HepG2 (cell line): Measurements from ENCODE around the gene TELO2. TPM values are rescaled to one million over a fixed set of nuclear protein-coding genes. Genes with fewer than 3 reads are reported as not detected.

Source experiments
- ATAC-seq: fragments of 200-7000 bp; cut with Tn5 transposase; 3 replicates; pipeline ENCODE4 v1.9.1; 2020; ENCODE audit warnings: mild to moderate bottlenecking, moderate library complexity
- BruUV-seq: library from RNA; stranded (reverse); fragments of 400-500 nt; replicated peaks from 2 replicates; lab custom pipeline; 2021; lab: Mats Ljungman, UMichigan
- CTCF ChIA-PET: fragments of 300-600 bp; formaldehyde crosslinking; extraction: SDS; loops from one replicate; lab custom pipeline; 2021; ENCODE audit warnings: low total read pairs, inconsistent platforms, low intra/inter-chr PET ratio; lab: Yijun Ruan, JAX
- POLR2A ChIA-PET: fragments of 350-600 bp; sonication (Branson Sonifier 250); formaldehyde crosslinking; loops from one replicate; lab custom pipeline; 2020; ENCODE audit warnings: antibody characterized with exemption, inconsistent platforms; lab: Yijun Ruan, JAX
- DNase-seq: peaks from one replicate; pipeline ENCODE4 v3.0.0-alpha.2; 2015; ENCODE audit warnings: low spot score
- FAIRE-seq: peaks from 3 replicates; lab custom pipeline; 2011; peaks lifted over from hg19 to GRCh38; lab: Jason Lieb, UNC
- H2AFZ ChIP-seq: one replicate; pipeline ENCODE4 v1.6.1; 2011; ENCODE audit warnings: low read length, inconsistent platforms
- H3K27ac ChIP-seq: fragments of 300-600 bp; 3 replicates; pipeline ENCODE4 v1.8.0; 2011; ENCODE audit warnings: mixed run types, mild to moderate bottlenecking, mixed read lengths, low read length, inconsistent platforms; ENCODE audit not compliant: insufficient read depth; ENCODE audit errors: extremely low read length
- H3K27me3 ChIP-seq, 2 experiments: fragments of 200-600 bp in 1 of 2; 2 replicates in 1 of 2; 3 replicates in 1 of 2; pipeline versions ENCODE4 v1.6.0 to v1.8.0; 2011; ENCODE audit warnings: low read length in 2 of 2, mild to moderate bottlenecking in 2 of 2, moderate library complexity in 2 of 2, inconsistent platforms in 1 of 2; ENCODE audit not compliant: insufficient read depth in 2 of 2, control insufficient read depth in 1 of 2
- H3K36me3 ChIP-seq, 2 experiments: fragments of 200-600 bp in 1 of 2; replicated peaks in 1 of 2; 2 replicates in 1 of 2; 3 replicates in 1 of 2; pipeline versions ENCODE4 v1.5.1 to v1.8.0; 2011; ENCODE audit warnings: low read length in 2 of 2, inconsistent platforms in 1 of 2; ENCODE audit not compliant: insufficient read depth in 2 of 2, control insufficient read depth in 1 of 2
- H3K4me1 ChIP-seq: 2 replicates; pipeline ENCODE4 v1.5.1; 2012; ENCODE audit warnings: low read length, inconsistent platforms; ENCODE audit not compliant: insufficient read depth
- H3K4me2 ChIP-seq: 2 replicates; pipeline ENCODE4 v1.6.0; 2011; ENCODE audit warnings: low read depth, low read length, inconsistent platforms
- H3K4me3 ChIP-seq, 3 experiments: fragments of 200-600 bp in 1 of 3; sonication (generic), shearing (Covaris generic) in 1 of 3; replicated peaks in 1 of 3; 2 replicates each; pipeline ENCODE4 v1.5.1; 2011 to 2016; ENCODE audit warnings: low read length in 3 of 3, inconsistent platforms in 2 of 3, low read depth in 2 of 3, mild to moderate bottlenecking in 2 of 3, control low read depth in 1 of 3, mixed read lengths in 1 of 3; ENCODE audit not compliant: insufficient read depth in 1 of 3
- H3K79me2 ChIP-seq: one replicate; pipeline ENCODE4 v1.6.1; 2011; ENCODE audit warnings: low read length, inconsistent platforms; ENCODE audit not compliant: insufficient read depth
- H3K9ac ChIP-seq: 2 replicates; pipeline ENCODE4 v1.6.0; 2011; ENCODE audit warnings: mild to moderate bottlenecking, low read depth, low read length, inconsistent platforms; ENCODE audit not compliant: insufficient read depth
- H3K9me3 ChIP-seq: 2 replicates; pipeline ENCODE4 v1.5.1; 2012; ENCODE audit warnings: mild to moderate bottlenecking, low read length
- H4K20me1 ChIP-seq: 2 replicates; pipeline ENCODE4 v1.6.0; 2011; ENCODE audit warnings: inconsistent platforms, mild to moderate bottlenecking, low read length, moderate library complexity; ENCODE audit not compliant: insufficient read depth
- AGO1 ChIP-seq: fragments of 200-400 bp; formaldehyde crosslinking; IDR thresholded peaks from 2 replicates; pipeline ENCODE4 v1.6.1; 2017; ENCODE audit warnings: mild to moderate bottlenecking, low read depth, low read length, moderate library complexity; ENCODE audit not compliant: poor library complexity, severe bottlenecking
- AGO2 ChIP-seq: fragments of 200-400 bp; formaldehyde crosslinking; optimal IDR thresholded peaks from 2 replicates; pipeline ENCODE3; 2017; ENCODE audit warnings: mild to moderate bottlenecking, low read depth, low read length, moderate library complexity
- FOXA1 ChIP-seq, 2 experiments: fragments of 450-650 bp in 1 of 2; sonication (generic) in 1 of 2; formaldehyde crosslinking in 1 of 2; IDR thresholded peaks; 2 replicates each; pipeline versions ENCODE4 v1.4.0 to v1.6.1; 2016 to 2020; ENCODE audit warnings: missing genetic modification reagents in 1 of 2
- HES4 ChIP-seq: sonication (generic); formaldehyde crosslinking; IDR thresholded peaks from 2 replicates; pipeline ENCODE4 v1.9.0; 2021; ENCODE audit warnings: mild to moderate bottlenecking, missing genetic modification reagents, borderline replicate concordance
- KDM2A ChIP-seq: sonication (generic); formaldehyde crosslinking; IDR thresholded peaks from 2 replicates; pipeline ENCODE4 v1.4.0; 2020; ENCODE audit warnings: low read depth, missing genetic modification reagents, borderline replicate concordance
- POLR2G ChIP-seq: fragments of 200-400 bp; formaldehyde crosslinking; IDR thresholded peaks from 2 replicates; pipeline ENCODE4 v1.6.1; 2018; ENCODE audit warnings: mild to moderate bottlenecking, low read depth, low read length, moderate library complexity
- ZNF546 ChIP-seq: sonication (generic); formaldehyde crosslinking; conservative IDR thresholded peaks from 2 replicates; pipeline ENCODE4 v1.8.1; 2023; ENCODE audit warnings: mild to moderate bottlenecking, missing genetic modification reagents
- ZNF674 ChIP-seq: sonication (generic); formaldehyde crosslinking; IDR thresholded peaks from 2 replicates; pipeline ENCODE4 v1.5.0; 2020; ENCODE audit warnings: low read depth, mild to moderate bottlenecking, missing genetic modification reagents
- ZNF768 ChIP-seq: sonication (generic); formaldehyde crosslinking; IDR thresholded peaks from 2 replicates; pipeline ENCODE4 v1.4.0; 2020; ENCODE audit warnings: missing genetic modification reagents
- WGBS: methylation state at CpG from one replicate; pipeline ENCODE4 v1.1.6; 2017; ENCODE audit warnings: low lambda C conversion rate; 5-methylcytosine and 5-hydroxymethylcytosine counted together
- in situ Hi-C: cut with HindIII; loops from 2 replicates; pipeline ENCODE4 v1.10.0; 2017; ENCODE audit warnings: low pct_unique_long_range_greater_than_20kb; ENCODE audit not compliant: extremely low pct_ligation_motif_present
- intact Hi-C: fragments of 100-400 bp; cut with micrococcal nuclease; formaldehyde crosslinking; loops from one replicate; pipeline ENCODE4 v1.10.0; 2022; ENCODE audit not compliant: unreplicated experiment
- polyA plus RNA-seq, 8 experiments: library from polyadenylated mRNA; depleted of rRNA in 3 of 8; stranded (reverse) in 7 of 8; unstranded in 1 of 8; fragments of >200 nt; fragmentation: Illumina TruSeq in 4 of 8; extraction: Trizol in 4 of 8; gene quantifications; 2 replicates each; pipeline versions ENCODE4 v1.2.1 to v1.2.3, GENCODE V29; 2011 to 2016; ENCODE audit warnings: low read depth in 4 of 8, missing spikeins in 1 of 8, mixed read lengths in 1 of 8; ENCODE audit not compliant: insufficient read depth in 1 of 8
- total RNA-seq, 5 experiments: library from RNA; depleted of rRNA; stranded (reverse); fragments of >200 nt; fragmentation: Illumina TruSeq; extraction: Trizol; gene quantifications; 2 replicates each; pipeline ENCODE4 v1.2.3, GENCODE V29; 2016; ENCODE audit warnings: low read depth in 1 of 5
- TF ChIP-seq, protein P1 (sequence below): sonication (generic); formaldehyde crosslinking; conservative IDR thresholded peaks from 2 replicates; pipeline ENCODE4 v1.8.0; 2022; ENCODE audit warnings: mild to moderate bottlenecking, moderate library complexity, missing genetic modification reagents

Gene TELO2
- total and polyA plus RNA-seq, 2 of the 13 experiments (the other 11 are each of a cell fraction or from before 2014, with no cell fraction given): 10.1 to 17.9 TPM

DNA sequence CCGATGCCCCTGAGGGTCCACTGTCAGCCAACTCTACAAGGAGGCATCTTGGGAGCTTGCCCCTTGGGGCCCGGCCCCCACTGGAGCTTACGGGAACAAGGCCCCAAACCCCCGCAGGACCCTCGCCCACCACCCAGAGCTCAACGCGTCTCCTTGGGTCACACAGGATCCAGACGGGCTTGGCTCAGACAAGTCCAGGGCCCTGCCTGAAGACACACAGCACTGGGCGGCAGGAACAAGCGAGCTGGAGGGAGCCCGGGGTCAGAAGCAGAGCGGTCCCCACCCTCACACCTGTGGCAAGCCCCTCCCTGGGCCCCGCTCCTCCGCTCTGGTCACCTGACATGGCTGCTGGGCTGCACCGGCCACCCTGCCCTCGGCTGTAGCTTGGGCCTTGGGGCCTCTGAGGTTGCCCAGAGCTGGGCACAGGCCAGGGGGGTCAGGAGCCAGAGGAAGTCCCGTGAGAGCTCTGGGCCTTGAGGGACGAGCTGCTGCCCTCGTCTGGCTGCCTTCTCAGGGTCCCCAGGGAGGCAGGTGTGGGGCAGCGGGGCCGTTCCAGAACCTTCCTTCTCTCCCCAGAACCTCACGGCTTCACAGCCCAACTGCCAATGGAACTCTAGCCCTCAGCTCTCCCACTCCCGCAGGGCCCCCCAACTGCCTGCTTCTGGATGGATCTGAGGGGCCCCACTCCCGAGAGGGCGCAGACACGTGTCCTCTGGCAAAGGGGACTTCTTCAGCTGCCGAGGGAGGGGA, 49.0 kb upstream of the TELO2 start, which contains the start of gene CCDC154:
TSS of gene CCDC154 (minus strand) at position 577 of the 750 bp plus-strand sequence. CDS start at position 343, 234 bp downstream.
- in situ Hi-C loops: no loop called here
- POLR2A ChIA-PET: no interaction called here
- no peak for DNase-seq

DNA sequence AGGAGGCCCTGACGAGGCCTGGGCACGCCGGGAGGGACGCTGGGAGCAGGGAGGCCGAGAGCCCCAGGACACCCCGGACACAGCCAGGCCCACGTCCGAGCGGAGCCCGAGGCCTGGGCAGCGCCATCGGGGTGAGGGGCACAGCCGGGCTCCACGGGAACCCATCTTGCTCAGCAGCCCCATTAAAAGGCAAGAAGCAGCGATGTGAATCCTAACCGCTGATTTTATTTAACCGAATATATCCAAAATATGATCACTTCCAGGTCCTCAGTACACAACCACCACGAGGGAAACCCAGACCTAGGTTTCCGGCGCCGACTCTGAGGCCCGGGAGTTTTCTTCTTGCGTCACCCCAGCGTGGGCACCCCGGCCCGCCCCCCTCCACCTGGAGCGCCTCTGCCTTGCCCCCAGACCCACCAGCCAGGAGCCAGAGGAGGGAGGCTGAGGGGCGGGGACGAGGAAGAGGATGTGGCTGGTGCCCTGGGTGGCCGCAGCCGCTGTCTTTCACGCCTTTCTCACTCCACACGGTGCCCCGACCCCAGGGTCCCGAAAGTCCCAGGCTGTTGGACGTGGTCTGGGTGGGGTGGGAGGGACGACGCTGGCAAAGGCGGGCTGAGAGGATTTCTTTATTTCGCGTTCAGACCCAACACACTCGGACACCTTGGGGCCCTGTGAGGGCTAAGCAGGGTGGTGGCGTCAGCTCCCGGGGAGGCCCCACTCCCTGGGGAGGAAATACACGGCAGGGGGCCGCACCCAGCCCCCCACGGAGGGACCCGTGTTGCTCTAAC, 48.2 kb upstream of the TELO2 start:
- no peak overlapping the region for H2AFZ ChIP-seq
- in situ Hi-C loops: no loop called here
- no peaks in the 10 kb centered on the region; a peak in 1 of 5 replicates for H3K36me3 ChIP-seq
- ATAC-seq: no peak
- H3K4me2 ChIP-seq: no peak overlapping the region
- peaks cover 14% of the 10 kb centered on the region for H3K4me1 ChIP-seq
- no TSS peak for BruUV-seq
- ChIA-PET CTCF (no interaction called here), POLR2A (no interaction called here)
- H3K9ac ChIP-seq: no peak overlapping the region
- peaks cover 0 to 1% of the 10 kb centered on the region in 2 experiments; a peak in 3 of 5 replicates for H3K27me3 ChIP-seq
- H4K20me1 ChIP-seq: no peaks in the 10 kb centered on the region
- FAIRE-seq: no peak
- 0 out of 2 replicates have a peak, but pooled peaks have one; percentile 36 for TF ChIP-seq POLR2G
- TF ChIP-seq HES4 (CRISPR knock-in tag): no peak
- TF ChIP-seq, protein P1, sequence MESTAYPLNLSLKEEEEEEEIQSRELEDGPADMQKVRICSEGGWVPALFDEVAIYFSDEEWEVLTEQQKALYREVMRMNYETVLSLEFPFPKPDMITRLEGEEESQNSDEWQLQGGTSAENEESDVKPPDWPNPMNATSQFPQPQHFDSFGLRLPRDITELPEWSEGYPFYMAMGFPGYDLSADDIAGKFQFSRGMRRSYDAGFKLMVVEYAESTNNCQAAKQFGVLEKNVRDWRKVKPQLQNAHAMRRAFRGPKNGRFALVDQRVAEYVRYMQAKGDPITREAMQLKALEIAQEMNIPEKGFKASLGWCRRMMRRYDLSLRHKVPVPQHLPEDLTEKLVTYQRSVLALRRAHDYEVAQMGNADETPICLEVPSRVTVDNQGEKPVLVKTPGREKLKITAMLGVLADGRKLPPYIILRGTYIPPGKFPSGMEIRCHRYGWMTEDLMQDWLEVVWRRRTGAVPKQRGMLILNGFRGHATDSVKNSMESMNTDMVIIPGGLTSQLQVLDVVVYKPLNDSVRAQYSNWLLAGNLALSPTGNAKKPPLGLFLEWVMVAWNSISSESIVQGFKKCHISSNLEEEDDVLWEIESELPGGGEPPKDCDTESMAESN (CRISPR knock-in tag): no peak
- TF ChIP-seq FOXA1 (IDR thresholded peaks at IDR 0.05): no peak
- no peak for TF ChIP-seq FOXA1 (CRISPR knock-in tag; IDR thresholded peaks at IDR 0.05)
- no peak for TF ChIP-seq ZNF546 (CRISPR knock-in tag)
- H3K79me2 ChIP-seq: no peaks in the 10 kb centered on the region
- H3K27ac ChIP-seq: no peak overlapping the region
- intact Hi-C loops: no loop called here
- no peaks in the 10 kb centered on the region for H3K9me3 ChIP-seq
- no peak for DNase-seq
- 90% methylated on average over 42 of the region's 48 CpGs for WGBS
- H3K4me3 ChIP-seq: no peak overlapping the region

More for the DNA sequence above, 49.0 kb upstream of the TELO2 start, which contains the start of gene CCDC154:
- Histone ChIP-seq H3K4me3 (no peak within 1 kb of the TSS), H4K20me1 (no peaks in the 10 kb centered on the region), H2AFZ (no peak within 1 kb of the TSS), H3K79me2 (no peaks in the 10 kb centered on the region), H3K9ac (0 out of 2 replicates have a peak within 1 kb of the TSS, but pooled peaks have one; percentile 8), H3K36me3 (no peaks in the 10 kb centered on the region; a peak in 1 of 5 replicates), H3K27ac (no peak within 1 kb of the TSS), H3K4me2 (no peak within 1 kb of the TSS), H3K4me1 (peaks cover 22% of the 10 kb centered on the region), H3K27me3 (peaks cover 4 to 6% of the 10 kb centered on the region in 2 experiments; a peak in 3 of 5 replicates), H3K9me3 (no peaks in the 10 kb centered on the region)
- CTCF ChIA-PET: no interaction called here
- intact Hi-C loops: no loop called here
- BruUV-seq: no TSS peak
- ATAC-seq (peak; percentile 6; the same call in 2 of the 3 replicates), FAIRE-seq (no peak)
- WGBS: 80% methylated on average over 5 of the region's 27 CpGs
- TF ChIP-seq KDM2A (CRISPR knock-in tag) (peak; percentile 50; the same call in 1 of the 2 replicates), ZNF768 (CRISPR knock-in tag) (peak; percentile 93), AGO1 (peak; percentile 67), ZNF674 (CRISPR knock-in tag) (no peak), AGO2 (peak; percentile 88)
